H9 (cell line): ENCODE results near the gene LPAR6. TPM values are rescaled to one million over a fixed set of nuclear protein-coding genes. Genes with fewer than 3 reads are reported as not detected.

ENCODE experiments used
- DNase-seq: peaks from one replicate; pipeline ENCODE4 v3.0.0-alpha.2; 2017
- H2AFZ ChIP-seq: one replicate; pipeline ENCODE4 v1.6.1; 2013; ENCODE audit warnings: mild to moderate bottlenecking, low read length, control low read depth, moderate library complexity
- H2AK5ac ChIP-seq: 2 replicates; pipeline ENCODE4 v1.6.1; 2013; ENCODE audit warnings: low read length, control low read depth, mixed read lengths; ENCODE audit not compliant: insufficient read length
- H2BK120ac ChIP-seq: one replicate; pipeline ENCODE4 v1.6.1; 2013; ENCODE audit warnings: low read depth, mild to moderate bottlenecking, low read length, control low read depth, inconsistent platforms; ENCODE audit not compliant: poor library complexity, severe bottlenecking
- H2BK12ac ChIP-seq: 2 replicates; pipeline ENCODE4 v1.6.1; 2013; ENCODE audit warnings: low read length, control low read depth, mixed read lengths, low read depth; ENCODE audit not compliant: insufficient read length
- H2BK15ac ChIP-seq: 2 replicates; pipeline ENCODE4 v1.6.1; 2013; ENCODE audit warnings: low read depth, low read length, control low read depth
- H2BK20ac ChIP-seq: one replicate; pipeline ENCODE4 v1.6.1; 2013; ENCODE audit warnings: low read depth, mild to moderate bottlenecking, low read length, control low read depth, inconsistent platforms; ENCODE audit not compliant: poor library complexity, severe bottlenecking
- H2BK5ac ChIP-seq: 2 replicates; pipeline ENCODE4 v1.6.1; 2013; ENCODE audit warnings: low read length, control low read depth, mixed read lengths; ENCODE audit not compliant: insufficient read length
- H3K14ac ChIP-seq: 2 replicates; pipeline ENCODE4 v1.6.1; 2013; ENCODE audit warnings: low read length, control low read depth; ENCODE audit not compliant: insufficient read depth
- H3K18ac ChIP-seq: 2 replicates; pipeline ENCODE4 v1.6.1; 2013; ENCODE audit warnings: low read depth, mild to moderate bottlenecking, mixed read lengths, low read length, control low read depth; ENCODE audit not compliant: insufficient read length
- H3K23ac ChIP-seq: 2 replicates; pipeline ENCODE4 v1.6.1; 2013; ENCODE audit warnings: low read length, control low read depth, mixed read lengths, low read depth; ENCODE audit not compliant: insufficient read length
- H3K23me2 ChIP-seq: 2 replicates; pipeline ENCODE4 v1.6.1; 2013; ENCODE audit warnings: low read depth, mild to moderate bottlenecking, mixed read lengths, low read length, control low read depth; ENCODE audit not compliant: insufficient read length, poor library complexity, severe bottlenecking
- H3K27ac ChIP-seq: 2 replicates; pipeline ENCODE4 v1.5.1; 2013; ENCODE audit warnings: low read length, control low read depth, mixed read lengths, low read depth; ENCODE audit not compliant: insufficient read length
- H3K27me3 ChIP-seq: 2 replicates; pipeline ENCODE4 v1.6.1; 2013; ENCODE audit warnings: low read length, control low read depth, inconsistent platforms; ENCODE audit not compliant: insufficient read depth
- H3K4ac ChIP-seq: 2 replicates; pipeline ENCODE4 v1.6.1; 2013; ENCODE audit warnings: low read depth, mild to moderate bottlenecking, control low read depth, inconsistent platforms, low read length, moderate library complexity
- H3K4me1 ChIP-seq: 2 replicates; pipeline ENCODE4 v1.6.1; 2013; ENCODE audit warnings: low read length, control low read depth, inconsistent platforms; ENCODE audit not compliant: insufficient read depth
- H3K4me2 ChIP-seq: 2 replicates; pipeline ENCODE4 v1.6.1; 2013; ENCODE audit warnings: low read length, control low read depth, mixed read lengths; ENCODE audit not compliant: insufficient read length, insufficient read depth
- H3K56ac ChIP-seq: 2 replicates; pipeline ENCODE4 v1.6.1; 2013; ENCODE audit warnings: low read depth, mild to moderate bottlenecking, mixed read lengths, low read length, control low read depth; ENCODE audit not compliant: insufficient read length
- H3K79me1 ChIP-seq: 2 replicates; pipeline ENCODE4 v1.6.1; 2013; ENCODE audit warnings: low read depth, mild to moderate bottlenecking, moderate library complexity, low read length, control low read depth, inconsistent platforms; ENCODE audit not compliant: insufficient read depth, poor library complexity, severe bottlenecking
- H3K79me2 ChIP-seq: 2 replicates; pipeline ENCODE4 v1.6.1; 2013; ENCODE audit warnings: low read length, control low read depth, inconsistent platforms; ENCODE audit not compliant: insufficient read depth
- H3K9ac ChIP-seq: 2 replicates; pipeline ENCODE4 v1.6.1; 2013; ENCODE audit warnings: low read length, control low read depth, mixed read lengths; ENCODE audit not compliant: insufficient read length; ENCODE audit errors: extremely low read depth
- H3K9me3 ChIP-seq: one replicate; pipeline ENCODE4 v1.6.1; 2013; ENCODE audit warnings: low read depth, low read length, inconsistent platforms; ENCODE audit not compliant: control insufficient read depth
- H3T11ph ChIP-seq: one replicate; pipeline ENCODE4 v1.6.1; 2013; ENCODE audit warnings: mild to moderate bottlenecking, low read length, control low read depth, inconsistent platforms
- H4K20me1 ChIP-seq: one replicate; pipeline ENCODE4 v1.6.1; 2013; ENCODE audit not compliant: control insufficient read depth, insufficient read length, insufficient read depth
- H4K5ac ChIP-seq: 2 replicates; pipeline ENCODE4 v1.6.1; 2013; ENCODE audit warnings: low read depth, mild to moderate bottlenecking, mixed read lengths, low read length, control low read depth; ENCODE audit not compliant: insufficient read length
- H4K8ac ChIP-seq: replicated peaks from 2 replicates; pipeline ENCODE4 v1.6.1; 2013; ENCODE audit warnings: low read length, control low read depth, mixed read lengths, low read depth; ENCODE audit not compliant: insufficient read length
- H4K91ac ChIP-seq: 2 replicates; pipeline ENCODE4 v1.6.1; 2013; ENCODE audit warnings: low read depth, mild to moderate bottlenecking, moderate library complexity, mixed read lengths, low read length, control low read depth; ENCODE audit not compliant: insufficient read length
- H3K27ac Mint-ChIP-seq, 3 experiments: 2 replicates in 2 of 3; 3 replicates in 1 of 3; pipeline ENCODE4 v1.8.0; 2020 to 2021; ENCODE audit warnings: mixed read lengths in 3 of 3, mild to moderate bottlenecking in 1 of 3, moderate library complexity in 1 of 3
- H3K27me3 Mint-ChIP-seq: 2 replicates; pipeline ENCODE4 v1.8.0; 2021; ENCODE audit warnings: low read depth, mild to moderate bottlenecking, moderate library complexity, mixed read lengths
- H3K36me3 Mint-ChIP-seq, 3 experiments: 2 replicates in 2 of 3; 3 replicates in 1 of 3; pipeline ENCODE4 v1.8.0; 2020 to 2021; ENCODE audit warnings: low read depth in 3 of 3, mixed read lengths in 3 of 3; ENCODE audit not compliant: insufficient read depth in 1 of 3
- H3K4me1 Mint-ChIP-seq, 2 experiments: 2 replicates each; pipeline ENCODE4 v1.8.0; 2020; ENCODE audit warnings: mixed read lengths in 2 of 2
- H3K4me3 Mint-ChIP-seq, 2 experiments: 2 replicates in 1 of 2; 3 replicates in 1 of 2; pipeline ENCODE4 v1.8.0; 2020 to 2021; ENCODE audit warnings: mild to moderate bottlenecking in 2 of 2, mixed read lengths in 2 of 2, moderate library complexity in 1 of 2
- H3K9me3 Mint-ChIP-seq, 2 experiments: 2 replicates in 1 of 2; 3 replicates in 1 of 2; pipeline ENCODE4 v1.8.0; 2020; ENCODE audit warnings: mild to moderate bottlenecking in 2 of 2, mixed read lengths in 2 of 2, moderate library complexity in 1 of 2
- WGBS: extraction: QIAGEN DNeasy Blood & Tissue Kit; methylation state at CpG from one replicate; pipeline ENCODE4 v1.1.7; 2013; ENCODE audit warnings: missing lambda C conversion rate, low lambda C conversion rate, mixed read lengths; ENCODE audit not compliant: insufficient read length; ENCODE audit errors: extremely low coverage; 5-methylcytosine and 5-hydroxymethylcytosine counted together
- total RNA-seq: library from RNA; stranded (reverse); gene quantifications from 2 replicates; pipeline ENCODE4 v1.2.1, GENCODE V29; 2021
- TF ChIP-seq, protein P1 (sequence below): fragments of 200-600 bp; sonication (generic); conservative IDR thresholded peaks from 3 replicates; pipeline ENCODE4 v1.8.0; 2021; ENCODE audit warnings: antibody characterized with exemption, mild to moderate bottlenecking

The LPAR6 gene
- total RNA-seq, 1 experiment from 2014 or later, result 4.2 TPM

DNA sequence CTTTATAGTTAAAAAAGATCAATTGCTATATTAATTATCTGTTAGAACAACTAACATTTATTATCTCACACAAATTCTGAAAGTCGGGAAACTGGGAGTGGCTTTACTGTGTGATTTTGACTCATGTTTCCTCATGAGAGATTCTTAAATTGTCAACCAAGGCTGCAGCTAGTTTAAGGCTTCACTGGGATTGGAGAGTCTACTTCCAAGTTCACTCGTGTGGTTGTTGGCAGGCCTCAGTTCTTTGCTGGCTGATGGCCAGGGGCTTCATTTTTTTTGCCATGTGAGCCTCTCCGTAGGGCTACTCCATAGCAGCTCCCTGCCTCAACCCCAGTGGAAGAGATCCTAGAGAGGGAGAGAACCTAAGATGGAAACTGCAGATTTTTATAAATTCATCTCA, 24.5 kb upstream of the LPAR6 start:
- no peak overlapping the region for H3K4me3 Mint-ChIP-seq
- Histone ChIP-seq H3K4me2 (no peak overlapping the region), H2BK5ac (no peak overlapping the region), H3K27ac (no peak overlapping the region), H3K56ac (no peak overlapping the region), H2BK15ac (no peak overlapping the region), H3K27me3 (no peaks in the 10 kb centered on the region), H3K4me1 (no peaks in the 10 kb centered on the region), H2BK120ac (no peak overlapping the region), H2AK5ac (no peak overlapping the region), H3K4ac (no peak overlapping the region), H4K5ac (no peak overlapping the region), H2BK20ac (no peak overlapping the region), H3K9ac (no peak overlapping the region), H4K20me1 (no peaks in the 10 kb centered on the region), H3K18ac (no peak overlapping the region), H4K91ac (no peak overlapping the region), H3K9me3 (no peaks in the 10 kb centered on the region), H3K23ac (no peak overlapping the region), H3K79me2 (no peaks in the 10 kb centered on the region), H3T11ph (no peak overlapping the region), H2AFZ (no peak overlapping the region), H2BK12ac (no peak overlapping the region), H3K14ac (no peak overlapping the region), H3K23me2 (no peaks in the 10 kb centered on the region), H4K8ac (no peak overlapping the region), H3K79me1 (no peaks in the 10 kb centered on the region)
- no peak for DNase-seq
- H3K27ac Mint-ChIP-seq, result no peak overlapping the region
- WGBS, result no CpG with 5 or more reads among the region's 3 CpGs
- TF ChIP-seq, protein P1, sequence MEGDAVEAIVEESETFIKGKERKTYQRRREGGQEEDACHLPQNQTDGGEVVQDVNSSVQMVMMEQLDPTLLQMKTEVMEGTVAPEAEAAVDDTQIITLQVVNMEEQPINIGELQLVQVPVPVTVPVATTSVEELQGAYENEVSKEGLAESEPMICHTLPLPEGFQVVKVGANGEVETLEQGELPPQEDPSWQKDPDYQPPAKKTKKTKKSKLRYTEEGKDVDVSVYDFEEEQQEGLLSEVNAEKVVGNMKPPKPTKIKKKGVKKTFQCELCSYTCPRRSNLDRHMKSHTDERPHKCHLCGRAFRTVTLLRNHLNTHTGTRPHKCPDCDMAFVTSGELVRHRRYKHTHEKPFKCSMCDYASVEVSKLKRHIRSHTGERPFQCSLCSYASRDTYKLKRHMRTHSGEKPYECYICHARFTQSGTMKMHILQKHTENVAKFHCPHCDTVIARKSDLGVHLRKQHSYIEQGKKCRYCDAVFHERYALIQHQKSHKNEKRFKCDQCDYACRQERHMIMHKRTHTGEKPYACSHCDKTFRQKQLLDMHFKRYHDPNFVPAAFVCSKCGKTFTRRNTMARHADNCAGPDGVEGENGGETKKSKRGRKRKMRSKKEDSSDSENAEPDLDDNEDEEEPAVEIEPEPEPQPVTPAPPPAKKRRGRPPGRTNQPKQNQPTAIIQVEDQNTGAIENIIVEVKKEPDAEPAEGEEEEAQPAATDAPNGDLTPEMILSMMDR, result no peak
- no peaks in the 10 kb centered on the region; a peak in 1 of 4 replicates for H3K4me1 Mint-ChIP-seq
- H3K36me3 Mint-ChIP-seq, result no peaks in the 10 kb centered on the region
- no peaks in the 10 kb centered on the region for H3K9me3 Mint-ChIP-seq
- no peaks in the 10 kb centered on the region for H3K27me3 Mint-ChIP-seq
